Measurements from ENCODE around the gene FASTKD1. TPM values are rescaled to one million over a fixed set of nuclear protein-coding genes. Genes with fewer than 3 reads are reported as not detected.
"Not testable (repeated sequence)": the region's sequence is repeated elsewhere in the genome, so short reads cannot be mapped to it uniquely, and the experiment has no call there.

FASTKD1 gene
- total RNA-seq, 2 experiments from 2014 or later: 55.4 to 60.2 TPM

DNA sequence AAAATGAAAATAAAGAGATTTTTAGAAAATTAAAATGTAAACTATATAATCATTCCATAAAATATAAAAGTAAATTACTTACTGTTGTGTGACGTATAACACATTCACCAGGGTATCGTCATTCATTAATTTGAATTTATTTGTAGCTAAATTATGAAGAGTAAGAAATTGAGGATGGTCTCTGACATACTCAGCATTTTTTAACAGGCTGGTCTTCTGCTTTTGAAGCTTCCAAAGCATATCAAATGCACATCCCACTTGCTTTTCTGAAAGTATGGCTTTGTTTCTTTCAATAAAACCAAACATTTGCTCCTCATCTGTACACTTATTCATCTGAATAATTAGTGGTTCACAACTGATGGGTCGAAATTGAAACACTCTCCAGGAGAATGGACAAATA lies 2.1 kb downstream of the FASTKD1 start:
- H3K27me3 Mint-ChIP-seq: no peaks in the 10 kb centered on the region
- peaks cover 11% of the 10 kb centered on the region for H3K36me3 Mint-ChIP-seq (ENCODE audit: low read depth)
- H3K27ac Mint-ChIP-seq: no peak overlapping the region
- TF ChIP-seq, protein P1, sequence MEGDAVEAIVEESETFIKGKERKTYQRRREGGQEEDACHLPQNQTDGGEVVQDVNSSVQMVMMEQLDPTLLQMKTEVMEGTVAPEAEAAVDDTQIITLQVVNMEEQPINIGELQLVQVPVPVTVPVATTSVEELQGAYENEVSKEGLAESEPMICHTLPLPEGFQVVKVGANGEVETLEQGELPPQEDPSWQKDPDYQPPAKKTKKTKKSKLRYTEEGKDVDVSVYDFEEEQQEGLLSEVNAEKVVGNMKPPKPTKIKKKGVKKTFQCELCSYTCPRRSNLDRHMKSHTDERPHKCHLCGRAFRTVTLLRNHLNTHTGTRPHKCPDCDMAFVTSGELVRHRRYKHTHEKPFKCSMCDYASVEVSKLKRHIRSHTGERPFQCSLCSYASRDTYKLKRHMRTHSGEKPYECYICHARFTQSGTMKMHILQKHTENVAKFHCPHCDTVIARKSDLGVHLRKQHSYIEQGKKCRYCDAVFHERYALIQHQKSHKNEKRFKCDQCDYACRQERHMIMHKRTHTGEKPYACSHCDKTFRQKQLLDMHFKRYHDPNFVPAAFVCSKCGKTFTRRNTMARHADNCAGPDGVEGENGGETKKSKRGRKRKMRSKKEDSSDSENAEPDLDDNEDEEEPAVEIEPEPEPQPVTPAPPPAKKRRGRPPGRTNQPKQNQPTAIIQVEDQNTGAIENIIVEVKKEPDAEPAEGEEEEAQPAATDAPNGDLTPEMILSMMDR (IDR thresholded peaks at IDR 0.05): no peak
- POLR2A ChIA-PET: interaction anchor here (1.2 to 1.8 kb wide), 3 partner anchors 9 to 21 kb away, joined by 4 to 5 read pairs (median 4); no protein-coding TSS in a partner anchor
- ATAC-seq: no peak
- no peaks in the 10 kb centered on the region for H3K9me3 Mint-ChIP-seq
- CTCF ChIA-PET: interaction anchor here (2.0 kb wide), 1 partner anchor 9 kb away, joined by 5 read pairs; no protein-coding TSS in a partner anchor
- intact Hi-C loops (cut with micrococcal nuclease): no loop called here
- DNase-seq: no peak
- H3K4me3 Mint-ChIP-seq: no peak overlapping the region
- peaks cover 25% of the 10 kb centered on the region for H3K4me1 Mint-ChIP-seq (ENCODE audit: low read depth)

DNA sequence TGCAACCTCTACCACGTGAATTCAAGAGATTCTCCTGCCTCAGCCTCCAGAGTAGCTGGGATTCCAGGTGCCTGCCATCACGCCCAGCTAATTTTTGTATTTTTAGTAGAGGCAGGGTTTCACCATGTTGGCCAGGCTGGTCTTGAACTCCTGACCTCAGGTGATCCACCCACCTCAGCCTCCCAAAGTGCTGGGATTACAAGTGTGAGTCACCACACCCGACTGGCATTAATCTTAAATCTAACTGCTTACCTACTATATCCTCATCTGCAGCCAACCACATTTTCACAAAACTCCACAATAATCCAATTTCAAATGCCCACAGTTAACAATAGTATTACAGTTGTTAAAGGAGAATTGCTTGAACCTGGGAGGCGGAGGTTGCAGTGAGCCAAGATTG lies 2.9 kb downstream of the FASTKD1 start:
- H3K4me3 Mint-ChIP-seq; H3K27me3 Mint-ChIP-seq; H3K27ac Mint-ChIP-seq; ATAC-seq; H3K9me3 Mint-ChIP-seq; intact Hi-C loops (cut with micrococcal nuclease); DNase-seq: not testable (repeated sequence)
- CTCF ChIA-PET: interaction anchor here (0.6 kb wide), 1 partner anchor 102 kb away, joined by 3 read pairs; no protein-coding TSS in a partner anchor
- POLR2A ChIA-PET: interaction anchor here (1.3 kb wide), 1 partner anchor 8 kb away, joined by 5 read pairs; no protein-coding TSS in a partner anchor
- H3K4me1 Mint-ChIP-seq (ENCODE audit: low read depth): peaks cover 25% of the 10 kb centered on the region
- H3K36me3 Mint-ChIP-seq (ENCODE audit: low read depth): peaks cover 13% of the 10 kb centered on the region

DNA sequence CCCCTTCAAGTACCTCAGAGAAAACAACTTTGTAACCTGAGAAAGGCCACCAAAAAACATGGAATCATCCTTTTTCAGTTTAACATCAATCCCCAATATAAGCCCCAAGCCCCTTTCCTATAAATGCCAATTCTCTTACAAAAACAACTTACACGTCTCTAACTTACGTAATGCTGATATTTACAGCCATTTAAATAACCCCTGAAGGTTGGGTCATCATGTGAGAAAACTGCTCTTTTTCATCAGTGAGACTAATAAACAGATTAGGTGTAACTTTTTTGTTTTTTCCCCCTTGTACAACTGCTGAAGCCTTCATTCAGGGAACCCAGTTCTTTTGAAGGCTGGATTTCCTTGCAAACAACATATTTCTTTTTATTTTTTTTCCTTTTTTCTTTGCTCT lies 3.7 kb downstream of the FASTKD1 start:
- no peak for DNase-seq
- intact Hi-C loops (cut with micrococcal nuclease): no loop called here
- no peak overlapping the region for H3K27ac Mint-ChIP-seq
- no peak overlapping the region for H3K4me3 Mint-ChIP-seq
- no peaks in the 10 kb centered on the region for H3K9me3 Mint-ChIP-seq
- ChIA-PET CTCF (no interaction called here), POLR2A (no interaction called here)
- peaks cover 25% of the 10 kb centered on the region for H3K4me1 Mint-ChIP-seq (ENCODE audit: low read depth)
- TF ChIP-seq, protein P1 (IDR thresholded peaks at IDR 0.05): no peak
- H3K27me3 Mint-ChIP-seq: no peaks in the 10 kb centered on the region
- H3K36me3 Mint-ChIP-seq (ENCODE audit: low read depth): peaks cover 18% of the 10 kb centered on the region
- ATAC-seq: no peak

DNA sequence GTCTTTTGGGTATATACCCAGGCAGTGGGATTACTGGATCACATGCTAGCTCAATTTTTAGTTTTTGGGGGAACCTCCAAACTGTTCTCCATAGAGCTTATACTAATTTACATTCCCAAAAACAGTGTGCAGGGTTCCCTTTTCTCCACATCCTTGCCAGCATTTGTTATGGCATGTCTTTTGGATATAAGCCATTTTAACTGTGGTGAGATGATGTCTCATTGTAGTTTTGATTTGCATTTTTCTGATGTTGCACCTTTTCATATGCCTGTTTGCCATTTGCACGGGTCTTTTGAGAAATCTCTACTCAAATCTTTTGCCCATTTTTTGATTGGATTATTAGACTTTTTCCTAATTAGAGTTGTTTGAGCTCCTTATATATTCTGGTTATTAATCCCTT lies 8.0 kb downstream of the FASTKD1 start:
- H3K4me1 Mint-ChIP-seq (ENCODE audit: low read depth): peaks cover 13% of the 10 kb centered on the region
- DNase-seq: no peak
- no peak for ATAC-seq
- POLR2A ChIA-PET: no interaction called here
- H3K9me3 Mint-ChIP-seq: no peaks in the 10 kb centered on the region
- no peaks in the 10 kb centered on the region for H3K27me3 Mint-ChIP-seq
- H3K36me3 Mint-ChIP-seq (ENCODE audit: low read depth): peaks cover 20% of the 10 kb centered on the region
- intact Hi-C loops (cut with micrococcal nuclease): no loop called here
- CTCF ChIA-PET: no interaction called here
- no peak overlapping the region for H3K27ac Mint-ChIP-seq
- TF ChIP-seq, protein P1 (IDR thresholded peaks at IDR 0.05): no peak
- no peak overlapping the region for H3K4me3 Mint-ChIP-seq

DNA sequence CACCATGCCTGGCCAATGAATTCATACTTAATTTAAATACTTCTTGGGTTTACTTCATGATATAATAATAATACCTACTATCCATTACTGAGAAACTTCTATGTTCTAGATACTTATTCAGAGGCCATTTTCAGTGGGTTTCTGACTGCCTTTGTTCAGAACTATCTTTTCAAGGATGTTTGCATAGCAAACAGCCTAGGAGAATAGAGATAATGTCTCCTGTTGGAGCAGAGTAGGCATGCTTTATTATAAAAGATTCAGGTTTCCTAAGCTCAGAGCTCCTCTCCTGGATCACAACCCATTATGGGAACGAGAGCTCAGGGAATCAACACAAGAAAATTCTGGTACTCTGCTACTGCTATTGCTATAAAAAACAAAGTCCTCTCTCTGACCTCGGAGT lies 11.1 kb downstream of the FASTKD1 start:
- H3K27me3 Mint-ChIP-seq: no peaks in the 10 kb centered on the region
- intact Hi-C loops (cut with micrococcal nuclease): no loop called here
- ChIA-PET POLR2A (interaction anchor here (1.3 to 1.7 kb wide), 2 partner anchors 9 to 11 kb away, joined by 5 to 6 read pairs; partner anchors contain the start of gene FASTKD1), CTCF (interaction anchor here (1.9 kb wide), 1 partner anchor 10 kb away, joined by 5 read pairs; no protein-coding TSS in a partner anchor)
- peaks cover 2% of the 10 kb centered on the region for H3K4me1 Mint-ChIP-seq (ENCODE audit: low read depth)
- H3K9me3 Mint-ChIP-seq: no peaks in the 10 kb centered on the region
- H3K36me3 Mint-ChIP-seq (ENCODE audit: low read depth): peaks cover 25% of the 10 kb centered on the region
- ATAC-seq (no peak), DNase-seq (no peak)
- no peak overlapping the region for H3K27ac Mint-ChIP-seq
- TF ChIP-seq, protein P1 (IDR thresholded peaks at IDR 0.05): no peak
- H3K4me3 Mint-ChIP-seq: no peak overlapping the region

DNA sequence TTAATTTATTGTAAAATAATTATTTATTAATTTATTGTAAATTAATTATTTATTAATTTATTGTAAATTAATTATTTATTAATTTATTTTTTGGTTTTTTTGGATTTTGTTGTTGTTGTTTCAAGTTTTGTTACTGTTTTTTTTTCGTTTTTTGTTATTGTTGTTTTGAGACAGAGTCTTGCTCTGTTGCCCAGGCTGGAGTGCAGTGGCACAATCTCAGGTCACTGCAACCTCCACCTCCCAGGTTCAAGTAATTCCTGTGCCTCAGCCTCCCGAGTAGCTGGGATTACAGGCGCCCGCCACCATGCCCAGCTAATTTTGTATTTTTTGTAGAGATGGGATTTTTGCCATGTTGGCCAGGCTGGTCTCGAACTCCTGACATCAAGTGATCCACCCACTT lies 11.6 kb downstream of the FASTKD1 start:
- H3K27ac Mint-ChIP-seq; H3K9me3 Mint-ChIP-seq; H3K4me1 Mint-ChIP-seq (ENCODE audit: low read depth); H3K27me3 Mint-ChIP-seq; ATAC-seq; intact Hi-C loops (cut with micrococcal nuclease); DNase-seq; H3K4me3 Mint-ChIP-seq: not testable (repeated sequence)
- POLR2A ChIA-PET: interaction anchor here (1.3 to 1.7 kb wide), 2 partner anchors 9 to 11 kb away, joined by 5 to 6 read pairs; partner anchors contain the start of gene FASTKD1
- CTCF ChIA-PET: interaction anchor here (1.9 kb wide), 1 partner anchor 10 kb away, joined by 5 read pairs; no protein-coding TSS in a partner anchor
- peaks cover 25% of the 10 kb centered on the region for H3K36me3 Mint-ChIP-seq (ENCODE audit: low read depth)
